ENCODE measurements around the gene HUWE1.
"Not testable (repeated sequence)": the region's sequence is repeated elsewhere in the genome, so short reads cannot be mapped to it uniquely, and the experiment has no call there.

Gene HUWE1

GRCh38 chrX:53686151-53686885 is at the start of gene HUWE1:
HUWE1 (minus strand) TSS chrX:53686719; CDS start chrX:53654107, 32,612 bp downstream.
- DNase-seq (ENCODE audit: extremely low read depth, low read depth), result peak; percentile 20
- TF ChIP-seq, protein P1, sequence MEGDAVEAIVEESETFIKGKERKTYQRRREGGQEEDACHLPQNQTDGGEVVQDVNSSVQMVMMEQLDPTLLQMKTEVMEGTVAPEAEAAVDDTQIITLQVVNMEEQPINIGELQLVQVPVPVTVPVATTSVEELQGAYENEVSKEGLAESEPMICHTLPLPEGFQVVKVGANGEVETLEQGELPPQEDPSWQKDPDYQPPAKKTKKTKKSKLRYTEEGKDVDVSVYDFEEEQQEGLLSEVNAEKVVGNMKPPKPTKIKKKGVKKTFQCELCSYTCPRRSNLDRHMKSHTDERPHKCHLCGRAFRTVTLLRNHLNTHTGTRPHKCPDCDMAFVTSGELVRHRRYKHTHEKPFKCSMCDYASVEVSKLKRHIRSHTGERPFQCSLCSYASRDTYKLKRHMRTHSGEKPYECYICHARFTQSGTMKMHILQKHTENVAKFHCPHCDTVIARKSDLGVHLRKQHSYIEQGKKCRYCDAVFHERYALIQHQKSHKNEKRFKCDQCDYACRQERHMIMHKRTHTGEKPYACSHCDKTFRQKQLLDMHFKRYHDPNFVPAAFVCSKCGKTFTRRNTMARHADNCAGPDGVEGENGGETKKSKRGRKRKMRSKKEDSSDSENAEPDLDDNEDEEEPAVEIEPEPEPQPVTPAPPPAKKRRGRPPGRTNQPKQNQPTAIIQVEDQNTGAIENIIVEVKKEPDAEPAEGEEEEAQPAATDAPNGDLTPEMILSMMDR (IDR thresholded peaks at IDR 0.05; ENCODE audit: low read depth, low read length), result no peak

DNA sequence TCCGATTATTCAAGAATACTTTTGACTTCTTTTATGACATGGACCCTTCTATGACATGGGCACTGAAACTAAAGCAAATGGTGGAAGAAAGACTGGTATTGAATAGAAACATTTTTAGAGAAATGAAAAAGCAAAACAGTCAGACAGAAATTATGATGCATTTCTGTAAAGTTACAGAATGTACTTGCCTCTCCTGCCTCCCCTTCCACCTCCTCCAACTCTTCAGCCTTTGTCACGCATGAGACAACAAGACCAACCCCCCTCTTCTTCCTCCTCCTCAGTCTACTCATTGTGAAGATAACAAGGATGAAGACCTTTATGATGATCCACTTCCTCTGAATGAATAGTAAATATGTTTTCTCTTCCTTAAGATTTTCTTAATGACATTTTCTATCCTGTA is 46.3 kb upstream of the HUWE1 start:
- TF ChIP-seq, protein P1 (IDR thresholded peaks at IDR 0.05; ENCODE audit: low read depth, low read length), result no peak
- DNase-seq (ENCODE audit: extremely low read depth, low read depth), result no peak

GRCh38 chrX:53729751-53730150 is 43.2 kb upstream of the HUWE1 start:
- DNase-seq (ENCODE audit: extremely low read depth, low read depth), result no peak
- TF ChIP-seq, protein P1 (IDR thresholded peaks at IDR 0.05; ENCODE audit: low read depth, low read length), result no peak

GRCh38 chrX:53728506-53728905 is 42.0 kb upstream of the HUWE1 start:
- TF ChIP-seq, protein P1 (IDR thresholded peaks at IDR 0.05; ENCODE audit: low read depth, low read length), result no peak
- no peak for DNase-seq (ENCODE audit: extremely low read depth, low read depth)

DNA sequence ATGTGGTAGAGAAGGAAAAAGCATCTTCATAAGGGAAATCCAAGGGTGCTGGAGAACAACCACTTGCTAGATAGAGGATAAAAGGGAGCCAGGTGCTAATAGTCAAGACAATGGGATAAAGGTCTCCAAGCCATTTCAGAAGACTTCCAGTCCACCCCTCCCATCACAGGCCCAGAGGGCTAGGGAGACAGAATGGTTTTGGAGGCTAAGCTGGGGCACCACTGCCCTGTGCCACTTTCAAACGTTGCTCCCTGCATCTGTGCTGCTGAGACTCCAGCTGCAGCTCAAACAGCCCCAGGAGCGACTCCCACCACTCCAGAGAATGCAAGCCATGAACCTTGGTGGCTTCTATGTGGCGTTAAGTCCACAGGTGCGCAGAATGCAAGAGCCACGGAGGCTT is 38.4 kb upstream of the HUWE1 start:
- TF ChIP-seq, protein P1 (IDR thresholded peaks at IDR 0.05; ENCODE audit: low read depth, low read length), result no peak
- DNase-seq (ENCODE audit: extremely low read depth, low read depth), result no peak

DNA sequence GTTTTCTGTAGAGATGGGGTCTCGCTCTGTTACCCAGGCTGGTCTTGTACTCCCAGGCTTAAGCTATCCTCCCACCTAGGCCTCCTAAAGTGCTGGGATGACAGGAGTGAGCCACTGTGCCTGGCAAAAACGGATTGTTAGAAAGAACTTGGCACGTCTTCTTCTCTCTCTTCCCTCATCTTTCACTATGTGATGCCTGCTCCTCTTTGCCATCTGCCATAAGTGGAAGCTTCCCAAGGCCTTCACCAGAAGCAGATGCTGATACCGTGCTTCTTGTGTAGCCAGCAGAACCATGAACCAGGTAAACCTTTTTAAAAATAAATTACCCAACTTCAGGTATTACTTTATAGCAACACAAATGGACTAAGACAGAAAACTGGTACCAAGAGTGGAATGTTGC is 36.9 kb upstream of the HUWE1 start:
- TF ChIP-seq, protein P1 (IDR thresholded peaks at IDR 0.05; ENCODE audit: low read depth, low read length), result no peak
- no peak for DNase-seq (ENCODE audit: extremely low read depth, low read depth)

- not testable (repeated sequence) for DNase-seq (ENCODE audit: extremely low read depth, low read depth)
Observed at GRCh38 chrX:53721610-53722009, 35.1 kb upstream of the HUWE1 start.

- DNase-seq (ENCODE audit: extremely low read depth, low read depth), result not testable (repeated sequence)
Observed at GRCh38 chrX:53719666-53720065, 33.1 kb upstream of the HUWE1 start.
